Lower leg skin (tissue), 4 donors: ENCODE results near the gene PDK2. TPM values are rescaled to one million over a fixed set of nuclear protein-coding genes. Genes with fewer than 3 reads are reported as not detected.

ENCODE experiments used
- DNase-seq, 2 donors: peaks; one replicate each; pipeline ENCODE4 v3.0.0-alpha.2; 2019; ENCODE audit warnings: low spot score in 2 of 2
- H3K4me3 ChIP-seq: fragments of 200-600 bp; sonication (generic); 2 replicates; pipeline ENCODE4 v1.5.1; 2017; ENCODE audit warnings: mild to moderate bottlenecking, low read depth; ENCODE audit not compliant: poor library complexity, severe bottlenecking
- POLR2A ChIP-seq, 2 donors: fragments of 450-650 bp; IDR thresholded peaks; one replicate each; pipeline ENCODE4 v1.6.1; 2016 to 2017; ENCODE audit warnings: antibody characterized with exemption in 2 of 2, mild to moderate bottlenecking in 1 of 2, moderate library complexity in 1 of 2
- WGBS, 2 donors: methylation state at CpG; one replicate each; pipeline ENCODE4 v1.1.5; 2018; 5-methylcytosine and 5-hydroxymethylcytosine counted together
- intact Hi-C: fragments of 100-400 bp; cut with DNase I; formaldehyde crosslinking; loops from one replicate; pipeline ENCODE4 v1.15.0; 2023; ENCODE audit warnings: low total_unique reads
- total RNA-seq, 4 donors: library from RNA; depleted of rRNA; stranded (reverse); fragments of >200 nt; gene quantifications; one replicate each; pipeline ENCODE4 v1.1.0, GENCODE V29; 2016
- TF ChIP-seq, protein P1 (sequence below), 3 donors: fragments of 450-650 bp; IDR thresholded peaks; one replicate each; pipeline ENCODE4 v1.5.1; 2016; ENCODE audit warnings: antibody characterized with exemption in 3 of 3, mild to moderate bottlenecking in 3 of 3, moderate library complexity in 2 of 3

The PDK2 gene
- total RNA-seq, 4 donors from 2014 or later = 35.6 to 86.6 (median 57.0) TPM

DNA sequence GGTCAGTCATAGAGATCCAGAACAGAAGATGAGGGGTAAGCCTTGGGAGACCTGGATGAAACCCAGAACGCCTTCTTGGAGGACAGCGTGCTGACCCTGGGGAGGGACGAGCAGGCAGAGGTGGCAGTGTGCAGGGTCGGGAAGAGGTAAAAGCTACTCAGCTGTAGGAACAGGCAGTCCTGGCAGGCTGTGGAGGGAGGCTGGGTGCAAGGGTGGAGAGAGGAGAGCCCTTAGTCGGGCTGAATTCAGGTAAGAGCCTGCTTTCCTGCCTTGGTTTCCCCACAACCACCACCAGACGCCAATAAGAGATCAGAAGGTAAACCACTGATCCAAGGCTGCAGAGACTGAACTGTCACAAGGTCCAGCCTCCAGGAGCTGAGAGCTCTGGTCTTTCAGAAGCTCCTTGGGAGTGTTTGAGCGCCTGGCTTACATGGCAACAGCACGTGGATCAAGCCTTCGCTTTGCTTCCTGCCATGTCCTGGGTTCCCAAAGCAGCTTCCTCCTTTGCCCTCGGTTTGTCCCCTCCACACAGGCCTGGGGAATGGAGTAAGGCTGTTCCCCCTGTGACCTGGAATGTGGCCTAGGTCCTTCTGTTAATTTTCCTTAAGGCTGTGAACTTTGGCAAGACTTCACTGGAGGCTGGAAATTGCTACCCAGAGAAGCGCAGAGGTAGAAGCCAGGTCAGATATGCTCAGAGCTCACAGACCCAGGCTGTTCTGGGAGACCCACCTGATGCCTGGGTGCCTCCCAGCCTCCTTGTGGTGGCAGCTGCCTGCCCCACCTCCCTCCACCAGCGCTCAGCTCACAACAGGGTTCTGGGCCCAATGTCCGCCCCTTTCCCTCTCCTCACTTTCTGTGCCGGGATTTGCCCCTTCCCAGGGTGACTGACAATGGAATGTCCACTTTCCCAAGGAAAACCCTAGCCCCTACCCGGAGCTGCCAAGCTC is 3.9 kb upstream of the PDK2 start:
- DNase-seq = no peak
- TF ChIP-seq POLR2A (IDR thresholded peaks at IDR 0.05) = no peak
- TF ChIP-seq, protein P1, sequence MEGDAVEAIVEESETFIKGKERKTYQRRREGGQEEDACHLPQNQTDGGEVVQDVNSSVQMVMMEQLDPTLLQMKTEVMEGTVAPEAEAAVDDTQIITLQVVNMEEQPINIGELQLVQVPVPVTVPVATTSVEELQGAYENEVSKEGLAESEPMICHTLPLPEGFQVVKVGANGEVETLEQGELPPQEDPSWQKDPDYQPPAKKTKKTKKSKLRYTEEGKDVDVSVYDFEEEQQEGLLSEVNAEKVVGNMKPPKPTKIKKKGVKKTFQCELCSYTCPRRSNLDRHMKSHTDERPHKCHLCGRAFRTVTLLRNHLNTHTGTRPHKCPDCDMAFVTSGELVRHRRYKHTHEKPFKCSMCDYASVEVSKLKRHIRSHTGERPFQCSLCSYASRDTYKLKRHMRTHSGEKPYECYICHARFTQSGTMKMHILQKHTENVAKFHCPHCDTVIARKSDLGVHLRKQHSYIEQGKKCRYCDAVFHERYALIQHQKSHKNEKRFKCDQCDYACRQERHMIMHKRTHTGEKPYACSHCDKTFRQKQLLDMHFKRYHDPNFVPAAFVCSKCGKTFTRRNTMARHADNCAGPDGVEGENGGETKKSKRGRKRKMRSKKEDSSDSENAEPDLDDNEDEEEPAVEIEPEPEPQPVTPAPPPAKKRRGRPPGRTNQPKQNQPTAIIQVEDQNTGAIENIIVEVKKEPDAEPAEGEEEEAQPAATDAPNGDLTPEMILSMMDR (IDR thresholded peaks at IDR 0.05) = no peak
- intact Hi-C loops = no loop called here
- WGBS, 2 donors = 65 to 75% methylated on average over 15 of the region's 15 CpGs
- H3K4me3 ChIP-seq = no peak overlapping the region

DNA sequence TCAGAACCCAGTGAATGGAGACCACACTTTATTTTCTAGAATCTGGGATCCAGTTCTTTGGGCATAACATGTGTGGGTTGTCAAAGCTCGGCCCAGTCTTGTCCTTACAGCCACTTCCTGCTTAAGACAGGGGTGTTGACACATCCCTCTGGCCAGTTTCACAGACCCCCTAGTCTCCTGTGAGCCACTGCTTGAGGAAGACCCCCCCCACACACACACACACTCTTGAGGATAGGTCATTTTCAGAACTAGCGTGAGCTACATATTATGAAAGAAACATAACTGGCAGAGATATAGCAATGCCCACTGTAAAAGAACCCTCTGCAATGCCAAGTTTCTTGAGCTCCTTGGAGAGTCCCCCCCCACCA is 3.2 kb upstream of the PDK2 start:
- no peak overlapping the region for H3K4me3 ChIP-seq
- intact Hi-C loops = no loop called here
- WGBS, 2 donors = 79 to 80% methylated on average over 2 of the region's 2 CpGs
- no peak for DNase-seq
- TF ChIP-seq, protein P1 (IDR thresholded peaks at IDR 0.05) = no peak
- no peak for TF ChIP-seq POLR2A (IDR thresholded peaks at IDR 0.05)

DNA sequence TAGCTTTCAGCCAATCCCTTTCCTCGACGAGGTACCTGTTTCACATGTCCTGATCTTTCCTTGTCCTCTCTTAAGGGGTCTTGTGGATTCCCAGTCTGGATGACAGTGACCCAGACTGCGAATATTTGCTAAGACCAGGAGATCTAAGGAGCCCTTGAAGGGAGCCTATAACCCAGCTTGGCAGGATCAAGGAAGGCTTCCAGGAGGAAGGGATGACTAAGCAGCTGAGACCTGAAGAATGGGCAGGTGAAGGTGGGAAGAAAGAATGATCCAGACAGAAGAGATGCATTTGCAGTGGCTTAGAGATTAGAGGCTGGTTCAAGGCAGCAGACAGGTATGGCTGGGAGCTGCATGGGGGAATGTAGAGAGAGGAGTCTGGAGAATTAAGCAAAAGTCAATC is 1.9 kb upstream of the PDK2 start:
- H3K4me3 ChIP-seq = no peak overlapping the region
- intact Hi-C loops = no loop called here
- TF ChIP-seq POLR2A (IDR thresholded peaks at IDR 0.05) = no peak
- TF ChIP-seq, protein P1 (IDR thresholded peaks at IDR 0.05) = no peak
- DNase-seq = no peak
- 91 to 94% methylated on average over 3 of the region's 3 CpGs for WGBS, 2 donors

DNA sequence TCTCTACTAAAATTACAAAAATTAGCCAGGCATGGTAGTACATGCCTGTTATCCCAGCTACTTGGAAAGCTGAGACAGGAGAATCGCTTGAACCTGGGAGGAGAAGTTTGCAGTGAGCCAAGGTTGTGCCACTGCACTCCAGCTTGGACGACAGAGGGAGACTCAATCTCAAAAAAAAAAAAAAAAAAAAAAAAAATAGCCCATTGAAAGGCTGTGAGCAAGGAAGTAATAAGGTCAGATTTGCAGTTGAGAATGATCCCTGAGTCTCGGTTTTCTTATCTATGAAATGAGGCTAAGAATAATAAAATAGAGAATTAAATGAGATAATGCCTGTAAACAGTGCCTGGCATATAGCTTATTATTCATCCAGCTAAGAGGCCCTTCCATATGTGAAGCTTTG is 1.3 kb upstream of the PDK2 start:
- WGBS, 2 donors = 15 to 23% methylated on average over 3 of the region's 3 CpGs
- TF ChIP-seq, protein P1 (IDR thresholded peaks at IDR 0.05) = no peak
- TF ChIP-seq POLR2A (IDR thresholded peaks at IDR 0.05) = no peak
- no peak overlapping the region for H3K4me3 ChIP-seq
- intact Hi-C loops = no loop called here
- no peak for DNase-seq

DNA sequence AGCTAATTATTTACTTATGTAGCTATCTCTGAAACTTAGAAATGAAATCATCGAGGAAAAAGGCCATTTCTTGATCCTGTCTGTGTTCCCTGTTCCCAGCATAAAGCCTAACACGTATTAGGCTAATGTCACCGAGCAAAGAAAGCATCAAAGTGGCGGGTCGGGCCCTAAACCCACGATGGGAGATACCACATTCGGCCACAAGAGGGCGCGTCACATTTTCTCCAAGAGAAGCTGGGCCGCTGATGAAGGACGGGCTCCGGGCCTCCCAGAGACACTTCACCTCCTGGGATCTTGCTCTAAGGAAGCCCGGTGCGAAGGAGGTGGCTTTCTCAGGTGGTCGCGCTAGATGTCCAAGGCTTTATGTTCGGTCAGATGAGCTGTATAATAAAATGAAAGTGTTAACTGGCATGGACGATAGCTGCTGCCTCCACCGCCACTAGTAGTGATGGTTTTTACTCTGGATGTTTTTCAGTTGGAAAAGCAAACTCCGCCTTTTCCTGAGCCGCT is 853 bp upstream of the PDK2 start:
- H3K4me3 ChIP-seq = peak overlapping the region; percentile 24
- DNase-seq = peak; percentile 91 to 98
- WGBS, 2 donors = 1 to 2% methylated on average over 21 of the region's 21 CpGs
- TF ChIP-seq POLR2A (IDR thresholded peaks at IDR 0.05) = no peak
- TF ChIP-seq, protein P1 (IDR thresholded peaks at IDR 0.05) = peak in 2 of 3 donors; percentile 25 to 84
- intact Hi-C loops = no loop called here
